Osteocyte (in vitro differentiated cells): ENCODE results near the gene CFAP46. TPM values are rescaled to one million over a fixed set of nuclear protein-coding genes. Genes with fewer than 3 reads are reported as not detected.
A peak's percentile ranks its signal among the peaks of the same experiment; 100 is the strongest.

Experiments used
- DNase-seq: peaks from one replicate; pipeline ENCODE4 v3.0.0; 2021; ENCODE audit warnings: mixed read lengths; ENCODE audit not compliant: unreplicated experiment; ENCODE audit errors: extremely low spot score
- H3K27ac Mint-ChIP-seq: one replicate; pipeline ENCODE4 v1.8.0; 2021; ENCODE audit warnings: mild to moderate bottlenecking, mixed read lengths; ENCODE audit not compliant: unreplicated experiment
- H3K27me3 Mint-ChIP-seq: one replicate; pipeline ENCODE4 v1.8.0; 2021; ENCODE audit warnings: mixed read lengths; ENCODE audit not compliant: unreplicated experiment
- H3K36me3 Mint-ChIP-seq: one replicate; pipeline ENCODE4 v1.8.0; 2021; ENCODE audit warnings: mixed read lengths; ENCODE audit not compliant: unreplicated experiment
- H3K4me1 Mint-ChIP-seq: one replicate; pipeline ENCODE4 v1.8.0; 2021; ENCODE audit warnings: mixed read lengths; ENCODE audit not compliant: unreplicated experiment
- H3K4me3 Mint-ChIP-seq: one replicate; pipeline ENCODE4 v1.8.0; 2021; ENCODE audit warnings: mild to moderate bottlenecking, moderate library complexity, mixed read lengths; ENCODE audit not compliant: unreplicated experiment
- H3K9me3 Mint-ChIP-seq: one replicate; pipeline ENCODE4 v1.8.0; 2021; ENCODE audit warnings: mixed read lengths; ENCODE audit not compliant: unreplicated experiment
- total RNA-seq: library from RNA; stranded (reverse); gene quantifications from 2 replicates; pipeline ENCODE4 v1.2.1, GENCODE V29; 2021
- TF ChIP-seq, protein P1 (sequence below): fragments of 200-600 bp; sonication (generic); IDR thresholded peaks from 2 replicates; pipeline ENCODE4 v1.5.0; 2021; ENCODE audit warnings: antibody characterized with exemption, mild to moderate bottlenecking, moderate library complexity

CFAP46 gene
- total RNA-seq, 1 donor from 2014 or later = 0.56 TPM

DNA sequence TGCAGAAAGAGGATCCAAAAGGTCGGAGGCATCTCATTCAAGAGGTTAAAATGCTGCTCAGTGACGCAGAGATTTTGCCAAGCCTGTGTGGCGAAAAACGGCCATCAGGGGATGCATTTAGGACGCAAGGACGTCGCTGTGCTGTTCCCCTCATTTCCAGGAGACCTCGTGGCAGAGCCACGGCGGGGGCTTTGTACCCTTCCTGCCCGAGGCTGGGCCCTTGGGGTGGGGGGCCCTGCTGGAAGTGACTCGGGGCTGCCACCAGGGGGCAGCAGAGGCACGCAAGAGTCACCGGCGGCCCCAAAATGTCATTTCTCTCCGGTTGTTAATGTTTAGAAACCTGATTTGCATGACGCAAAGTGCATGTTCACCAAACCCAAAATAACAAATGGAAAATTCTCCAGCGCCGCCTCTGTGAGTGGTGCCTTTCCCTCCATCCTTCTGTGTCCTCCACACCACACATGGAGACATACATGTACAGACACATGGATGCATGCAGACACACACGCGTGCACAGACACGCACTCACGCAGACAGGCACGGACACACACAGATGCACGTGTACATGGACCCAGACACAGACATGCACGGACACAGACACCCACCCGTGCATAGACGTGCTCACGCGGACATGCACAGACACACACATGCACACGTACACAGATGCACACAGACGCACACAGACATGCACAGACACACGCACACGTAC lies 105.4 kb downstream of the CFAP46 start:
- Mint-ChIP-seq H3K27me3 (peaks cover 9% of the 10 kb centered on the region), H3K4me1 (no peaks in the 10 kb centered on the region), H3K36me3 (no peaks in the 10 kb centered on the region), H3K27ac (no peak overlapping the region), H3K9me3 (peaks cover 2% of the 10 kb centered on the region), H3K4me3 (no peak overlapping the region)
- TF ChIP-seq, protein P1, sequence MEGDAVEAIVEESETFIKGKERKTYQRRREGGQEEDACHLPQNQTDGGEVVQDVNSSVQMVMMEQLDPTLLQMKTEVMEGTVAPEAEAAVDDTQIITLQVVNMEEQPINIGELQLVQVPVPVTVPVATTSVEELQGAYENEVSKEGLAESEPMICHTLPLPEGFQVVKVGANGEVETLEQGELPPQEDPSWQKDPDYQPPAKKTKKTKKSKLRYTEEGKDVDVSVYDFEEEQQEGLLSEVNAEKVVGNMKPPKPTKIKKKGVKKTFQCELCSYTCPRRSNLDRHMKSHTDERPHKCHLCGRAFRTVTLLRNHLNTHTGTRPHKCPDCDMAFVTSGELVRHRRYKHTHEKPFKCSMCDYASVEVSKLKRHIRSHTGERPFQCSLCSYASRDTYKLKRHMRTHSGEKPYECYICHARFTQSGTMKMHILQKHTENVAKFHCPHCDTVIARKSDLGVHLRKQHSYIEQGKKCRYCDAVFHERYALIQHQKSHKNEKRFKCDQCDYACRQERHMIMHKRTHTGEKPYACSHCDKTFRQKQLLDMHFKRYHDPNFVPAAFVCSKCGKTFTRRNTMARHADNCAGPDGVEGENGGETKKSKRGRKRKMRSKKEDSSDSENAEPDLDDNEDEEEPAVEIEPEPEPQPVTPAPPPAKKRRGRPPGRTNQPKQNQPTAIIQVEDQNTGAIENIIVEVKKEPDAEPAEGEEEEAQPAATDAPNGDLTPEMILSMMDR = peak; percentile 90
- peak; percentile 84 for DNase-seq

DNA sequence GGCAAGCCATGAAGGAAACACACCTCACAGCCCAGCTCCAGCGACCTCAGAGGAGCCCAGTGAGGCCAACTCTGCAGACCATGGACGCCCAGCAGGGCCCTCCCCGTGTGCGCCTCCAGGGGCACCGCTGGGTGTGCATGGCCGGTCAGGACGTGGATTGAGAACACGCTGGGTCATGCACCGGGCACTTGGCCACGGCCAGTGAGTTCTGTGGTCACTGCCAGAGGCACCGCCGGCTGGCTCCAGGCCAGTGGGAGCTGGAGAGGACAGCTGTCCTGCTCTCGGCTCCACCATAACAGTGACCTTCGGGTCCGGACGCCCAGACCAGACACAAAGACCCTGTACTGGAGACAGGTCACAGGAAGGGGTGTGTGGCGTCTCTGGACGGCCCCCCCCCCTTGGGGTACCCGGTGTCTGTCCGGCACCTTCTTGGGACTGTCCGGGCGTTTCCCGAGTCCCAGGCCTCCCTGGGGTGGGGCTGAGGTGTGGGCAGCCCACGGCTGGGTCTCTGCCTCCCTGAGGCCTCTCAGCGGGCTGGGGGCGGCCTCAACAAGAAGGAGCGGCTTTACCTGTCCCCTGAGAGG lies 106.0 kb downstream of the CFAP46 start:
- TF ChIP-seq, protein P1 = no peak
- Mint-ChIP-seq H3K27ac (no peak overlapping the region), H3K36me3 (no peaks in the 10 kb centered on the region), H3K27me3 (peaks cover 15% of the 10 kb centered on the region), H3K9me3 (no peaks in the 10 kb centered on the region), H3K4me3 (no peak overlapping the region), H3K4me1 (no peaks in the 10 kb centered on the region)
- peak; percentile 85 for DNase-seq

DNA sequence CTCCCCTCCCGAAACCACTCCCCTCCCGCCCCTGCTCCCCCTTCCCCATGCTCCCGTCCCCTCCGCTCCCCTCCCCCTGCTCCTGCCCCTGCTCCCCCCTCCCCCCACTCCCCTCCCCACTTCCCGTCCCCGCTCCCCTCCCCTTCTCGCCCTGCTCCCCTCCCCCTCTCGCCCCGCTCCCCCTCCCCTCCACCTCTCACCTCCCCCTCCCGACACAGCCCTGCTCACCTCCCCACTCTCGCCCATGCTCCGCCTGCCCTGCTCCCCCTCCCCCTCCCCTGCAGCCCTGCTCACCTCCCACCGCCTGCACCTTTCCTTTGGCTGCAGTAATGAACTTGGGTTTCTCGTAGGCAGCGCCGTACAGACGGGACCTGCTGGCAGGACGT lies 106.5 kb downstream of the CFAP46 start:
- Mint-ChIP-seq H3K9me3 (no peaks in the 10 kb centered on the region), H3K27ac (no peak overlapping the region), H3K4me3 (no peak overlapping the region), H3K4me1 (no peaks in the 10 kb centered on the region), H3K36me3 (no peaks in the 10 kb centered on the region), H3K27me3 (peaks cover 20% of the 10 kb centered on the region)
- TF ChIP-seq, protein P1 = no peak
- DNase-seq = no peak

DNA sequence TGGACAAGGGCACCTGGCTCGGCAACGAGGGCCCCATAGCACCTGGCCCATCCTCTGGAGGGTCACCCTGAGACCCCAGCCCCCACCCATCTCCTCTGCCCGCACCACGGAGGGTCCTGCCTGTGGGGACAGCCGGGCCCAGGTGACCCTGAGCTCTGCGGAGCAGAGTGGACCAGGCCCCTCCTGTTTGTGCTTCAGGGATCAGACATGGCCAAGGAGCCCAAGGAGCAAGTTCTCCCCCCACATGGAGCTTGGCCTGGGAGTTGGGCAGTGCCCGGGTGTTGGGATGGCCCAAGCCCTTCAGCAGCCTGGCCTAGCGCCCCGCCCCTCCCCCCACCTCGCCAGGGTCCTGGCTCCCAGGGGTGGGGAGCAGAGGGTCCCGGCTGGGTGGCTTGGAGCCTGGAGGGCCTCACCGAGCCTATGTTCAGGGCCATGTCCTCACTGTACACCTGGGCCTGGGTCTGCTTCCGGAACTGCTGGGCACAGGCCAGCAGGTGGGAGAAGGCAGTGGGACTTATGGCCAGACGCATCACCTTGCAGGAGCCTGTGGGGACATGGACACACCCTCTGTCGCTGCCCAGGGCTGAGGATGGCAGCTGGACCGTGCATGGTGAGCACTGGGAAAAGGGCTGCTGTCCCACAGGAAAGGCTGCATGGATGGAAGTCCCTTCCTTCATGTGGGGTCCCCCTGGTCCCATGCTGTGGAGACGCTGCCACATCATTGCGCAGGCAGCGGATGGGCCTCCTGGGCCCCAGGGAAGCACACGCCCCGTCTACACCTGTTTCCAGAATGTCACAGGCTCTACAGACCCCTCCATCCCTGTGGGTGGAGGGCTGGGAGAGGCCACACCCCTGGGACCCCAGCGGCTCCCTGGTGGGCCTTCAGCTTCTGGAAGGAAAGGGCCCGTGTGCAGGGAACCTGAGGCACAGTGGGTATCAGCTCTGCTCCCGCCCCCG lies 107.2 kb downstream of the CFAP46 start:
- no peak overlapping the region for H3K27ac Mint-ChIP-seq
- peak; percentile 85 for DNase-seq
- no peaks in the 10 kb centered on the region for H3K4me1 Mint-ChIP-seq
- H3K36me3 Mint-ChIP-seq = no peaks in the 10 kb centered on the region
- no peaks in the 10 kb centered on the region for H3K9me3 Mint-ChIP-seq
- peaks cover 23% of the 10 kb centered on the region for H3K27me3 Mint-ChIP-seq
- TF ChIP-seq, protein P1 = no peak
- H3K4me3 Mint-ChIP-seq = no peak overlapping the region
